GM21576 (cell line): Measurements from ENCODE around the gene PIGQ.

Source experiments
- ATAC-seq: cut with Tn5 transposase; IDR thresholded peaks from one replicate; pipeline ENCODE4 v1.9.1; 2021; ENCODE audit warnings: mild to moderate bottlenecking, moderate library complexity; ENCODE audit not compliant: unreplicated experiment

PIGQ gene

GRCh38 chr16:554640-555365 is 15.0 kb upstream of the PIGQ start:
- no peak for ATAC-seq

- ATAC-seq: no peak
These were observed 14.0 kb upstream of the PIGQ start for GRCh38 chr16:555528-556473.

GRCh38 chr16:556474-557173 is 13.1 kb upstream of the PIGQ start:
- ATAC-seq: no peak

DNA sequence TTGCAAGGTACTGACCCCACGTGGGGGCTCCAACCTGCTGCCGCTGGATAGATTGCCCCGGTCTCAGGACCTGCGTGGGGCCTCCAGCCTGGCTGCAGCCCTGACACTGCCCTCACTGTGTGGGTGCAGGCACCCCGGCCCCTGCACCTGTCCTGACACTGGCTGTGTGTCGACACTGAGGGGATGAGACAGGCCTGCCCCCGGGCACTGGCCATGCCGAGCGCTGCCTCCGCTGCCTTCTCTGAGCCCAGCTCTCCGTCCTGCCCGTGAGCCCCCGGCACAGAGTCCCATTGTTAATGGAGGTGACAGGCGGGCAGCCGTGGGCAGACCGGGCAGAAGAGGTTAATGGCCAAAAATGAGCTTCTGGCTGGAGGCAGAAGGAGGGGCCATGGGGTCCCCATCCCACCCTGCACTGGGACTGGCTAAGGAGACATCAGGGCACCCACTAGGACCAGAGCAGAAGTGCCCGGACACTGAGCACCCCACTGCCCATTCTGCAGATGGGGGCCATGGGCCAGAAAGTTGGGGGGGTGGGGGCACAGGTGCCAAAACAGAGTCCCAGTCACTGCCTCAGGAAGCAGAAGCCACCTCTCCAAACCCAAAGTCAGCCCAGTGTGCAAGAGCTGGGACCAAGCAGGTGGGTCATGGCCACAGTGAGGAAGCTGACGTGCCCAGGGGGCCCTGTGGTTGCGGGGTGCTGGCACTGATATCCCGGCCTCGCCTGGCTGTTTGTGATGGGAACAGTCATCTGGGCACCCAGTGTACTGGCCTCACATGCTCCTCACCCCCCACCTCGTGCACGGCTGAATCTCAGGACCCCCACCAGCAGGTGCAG is 12.1 kb upstream of the PIGQ start:
- no peak for ATAC-seq

DNA sequence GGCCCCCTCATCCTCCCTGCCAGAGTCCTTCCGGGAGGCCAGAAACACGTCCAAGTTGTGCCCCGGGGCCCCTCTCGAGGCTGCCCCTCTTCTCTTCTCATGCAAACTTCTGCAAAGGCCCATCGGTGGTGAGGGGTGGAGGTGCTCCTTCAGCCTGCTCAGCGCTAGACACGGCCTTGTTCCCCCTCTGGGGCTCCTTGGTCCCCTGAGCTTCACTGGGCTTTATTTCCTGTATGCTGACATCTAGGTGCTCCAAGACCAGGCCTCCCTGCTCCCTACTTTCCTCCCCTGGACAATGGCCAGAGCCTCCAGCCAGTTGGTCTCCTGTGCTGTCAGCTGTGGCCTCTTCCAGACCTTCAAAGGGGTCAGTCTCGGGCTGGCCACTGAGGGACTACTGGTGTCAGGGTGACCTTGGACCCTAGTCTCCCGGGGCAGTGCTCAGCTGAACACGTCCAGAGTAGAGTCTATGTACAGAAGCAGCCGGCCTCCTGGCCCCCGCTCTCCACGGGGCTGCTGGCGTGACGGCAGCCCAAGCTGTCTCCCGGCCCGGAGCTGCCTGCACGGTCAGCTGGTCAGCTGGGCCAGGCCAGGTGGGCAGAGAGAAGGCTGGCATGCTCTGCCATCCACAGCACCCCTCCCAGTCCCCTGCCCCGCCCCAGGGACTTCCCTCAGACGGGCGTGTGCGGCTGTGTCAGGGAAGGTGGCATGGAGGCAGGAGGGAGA is 11.3 kb upstream of the PIGQ start:
- no peak for ATAC-seq

- no peak for ATAC-seq
These were observed 10.8 kb upstream of the PIGQ start for GRCh38 chr16:559021-559380.

DNA sequence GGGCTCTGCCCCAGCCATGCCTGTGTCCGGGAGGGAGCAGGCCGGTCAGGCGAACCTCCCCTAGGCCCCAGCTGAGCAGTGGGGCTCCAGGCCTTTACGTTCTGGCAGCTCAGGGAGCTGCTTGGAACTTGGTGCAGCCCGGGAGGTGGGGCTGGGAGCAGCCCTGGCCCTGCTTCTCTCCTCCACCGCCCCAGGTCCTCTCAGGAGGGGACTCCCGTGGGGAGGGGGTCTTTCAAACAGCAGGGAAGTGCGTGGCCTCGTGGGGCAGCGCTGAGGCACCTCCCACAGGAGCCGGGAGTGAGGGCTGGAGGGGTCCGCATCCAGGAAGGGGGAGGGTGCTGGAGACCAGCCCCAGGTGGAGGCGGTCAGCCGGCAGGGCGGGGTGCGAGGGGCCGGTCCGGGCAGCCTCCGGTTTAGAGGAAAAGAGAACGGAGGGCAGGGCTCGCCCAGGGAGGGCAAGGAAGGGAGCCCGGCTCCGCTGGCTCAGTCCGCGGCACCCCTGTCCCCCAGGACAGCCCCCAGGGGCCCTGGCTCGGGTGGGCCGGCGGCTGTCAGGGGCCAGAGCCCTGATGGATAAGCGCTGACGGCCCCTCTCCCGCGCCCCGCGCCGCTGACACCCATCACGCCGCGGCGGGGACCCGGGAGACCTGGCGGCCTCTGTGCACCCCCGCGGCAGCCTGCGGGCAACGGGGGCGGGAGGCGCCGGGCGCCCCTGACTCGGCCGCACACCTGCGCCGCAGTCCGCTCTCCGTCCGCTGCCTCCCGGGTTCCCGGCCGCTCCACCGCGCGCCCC is 10.2 kb upstream of the PIGQ start:
- ATAC-seq: no peak

GRCh38 chr16:560204-560700 is 9.5 kb upstream of the PIGQ start, which contains the start of gene PRR35:
Gene PRR35, plus strand, starts transcription at chr16:560394. Its CDS starts 2,901 bp downstream, at chr16:563295.
- ATAC-seq: no peak

GRCh38 chr16:560701-561412 is 8.9 kb upstream of the PIGQ start:
- ATAC-seq: no peak

GRCh38 chr16:561413-561794 is 8.4 kb upstream of the PIGQ start:
- ATAC-seq: no peak

DNA sequence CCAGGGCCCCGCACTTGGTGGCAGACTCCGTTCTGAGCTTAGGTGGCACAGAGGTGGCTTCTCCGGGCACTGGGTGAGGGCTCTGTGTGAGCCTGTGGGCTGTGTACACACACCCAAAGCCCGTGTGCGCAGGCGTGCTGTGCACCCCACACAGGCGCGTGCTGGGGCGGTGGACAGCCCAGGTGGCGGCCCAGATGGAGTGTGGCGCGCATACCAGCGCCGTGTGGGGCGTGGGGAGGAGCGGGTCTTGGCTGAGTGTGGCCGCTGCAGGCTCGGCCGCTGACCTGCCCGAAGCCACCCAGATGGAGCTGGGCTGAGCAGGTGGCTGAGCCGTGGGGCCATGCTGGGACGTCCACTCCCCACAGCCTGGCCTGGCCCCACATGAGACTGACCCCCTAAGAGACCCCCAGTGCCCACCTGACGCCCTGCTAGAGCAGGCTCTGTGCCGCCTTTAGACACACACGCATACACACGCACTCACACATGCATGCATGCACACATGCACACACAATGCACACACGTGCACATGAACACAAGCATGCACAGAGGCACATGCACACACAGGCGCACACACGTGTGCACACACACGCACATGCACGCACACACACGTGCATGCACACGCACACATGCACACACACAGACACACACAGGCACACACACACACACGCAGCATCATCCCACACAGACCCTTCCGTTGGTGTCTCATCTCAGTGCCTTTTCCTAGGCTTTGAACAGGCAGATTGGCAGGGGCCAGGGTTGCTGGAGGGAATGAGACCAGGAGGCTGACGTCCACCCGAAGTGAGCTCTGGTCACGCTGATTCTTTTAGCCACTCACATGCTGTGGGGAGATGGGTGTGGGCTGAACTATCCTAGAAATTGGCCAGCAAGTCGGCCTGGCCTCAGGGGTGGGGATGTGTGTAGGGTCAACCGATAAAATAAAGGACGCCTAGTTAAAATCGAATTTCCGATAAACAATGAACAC is 7.5 kb upstream of the PIGQ start:
- no peak for ATAC-seq

DNA sequence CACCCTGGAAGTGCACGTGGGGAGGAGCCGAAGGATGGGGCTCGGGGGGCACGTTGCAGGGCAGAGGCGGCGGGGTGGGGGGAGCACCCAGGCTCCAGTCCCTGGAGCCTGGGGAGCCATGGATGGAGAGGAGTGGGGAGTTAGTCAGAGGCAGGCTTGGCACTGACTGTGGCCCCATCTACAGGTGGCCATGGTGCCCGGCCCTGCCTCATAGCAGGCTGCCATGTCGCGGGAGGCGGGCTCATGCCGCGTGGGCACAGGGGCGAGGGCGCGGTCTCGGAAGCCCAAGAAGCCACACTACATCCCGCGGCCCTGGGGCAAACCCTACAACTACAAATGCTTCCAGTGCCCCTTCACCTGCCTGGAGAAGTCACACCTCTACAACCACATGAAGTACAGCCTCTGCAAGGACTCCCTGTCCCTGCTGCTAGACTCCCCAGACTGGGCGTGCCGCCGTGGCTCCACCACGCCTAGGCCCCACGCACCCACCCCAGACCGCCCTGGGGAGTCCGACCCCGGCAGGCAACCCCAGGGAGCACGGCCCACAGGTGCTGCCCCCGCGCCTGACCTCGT is 6.6 kb upstream of the PIGQ start:
- no peak for ATAC-seq

DNA sequence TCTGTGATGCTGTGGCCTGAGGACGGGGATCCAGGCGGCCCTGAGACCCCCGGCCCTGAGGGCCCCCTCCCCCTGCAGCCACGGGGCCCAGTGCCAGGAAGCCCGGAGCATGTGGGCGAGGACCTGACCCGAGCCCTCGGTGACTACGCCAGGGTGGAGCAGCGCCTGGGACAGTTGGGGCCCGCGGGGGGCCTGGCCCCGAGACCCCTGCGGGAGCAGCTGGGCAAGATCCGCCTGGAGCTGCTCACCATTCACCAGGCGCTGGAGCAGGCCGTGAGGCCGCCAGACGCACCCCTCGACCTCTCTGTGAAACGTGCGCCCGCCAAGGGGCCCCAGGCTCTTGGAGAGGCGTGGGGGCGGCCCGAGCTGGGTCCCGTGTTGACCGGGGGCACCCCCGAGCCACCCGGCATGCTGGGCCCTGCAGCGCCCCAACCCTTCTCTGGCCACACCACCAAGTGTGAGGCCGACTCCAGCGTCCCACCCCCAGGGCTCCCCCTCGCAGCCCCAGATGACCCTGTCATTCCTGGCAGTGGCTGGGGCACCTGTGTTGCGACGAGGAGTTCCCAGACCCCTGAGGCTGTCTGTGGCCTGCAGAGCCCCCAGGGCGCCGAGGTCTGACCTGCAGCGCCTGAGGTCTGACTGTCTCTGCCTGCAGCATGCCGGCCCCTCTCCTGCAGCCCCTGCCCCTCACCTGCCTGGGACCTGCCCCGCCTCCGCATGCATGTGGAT is 4.9 kb upstream of the PIGQ start:
- no peak for ATAC-seq

- no peak for ATAC-seq
These were observed 4.1 kb upstream of the PIGQ start for GRCh38 chr16:565419-566330.
